Stimulated activated CD4-positive, alpha-beta T cell treated with anti-CD3 and anti-CD28 coated beads, Interleukin-4, amount 100 ng/mL, for 1 hour (primary cell): ENCODE data around the gene FCMR.

Source experiments
- DNase-seq: peaks from one replicate; pipeline ENCODE4 v3.0.0-alpha.2; 2020

The FCMR gene

GRCh38 chr1:206922524-206922923, 783 bp upstream of the FCMR start:
- DNase-seq, result no peak

DNA sequence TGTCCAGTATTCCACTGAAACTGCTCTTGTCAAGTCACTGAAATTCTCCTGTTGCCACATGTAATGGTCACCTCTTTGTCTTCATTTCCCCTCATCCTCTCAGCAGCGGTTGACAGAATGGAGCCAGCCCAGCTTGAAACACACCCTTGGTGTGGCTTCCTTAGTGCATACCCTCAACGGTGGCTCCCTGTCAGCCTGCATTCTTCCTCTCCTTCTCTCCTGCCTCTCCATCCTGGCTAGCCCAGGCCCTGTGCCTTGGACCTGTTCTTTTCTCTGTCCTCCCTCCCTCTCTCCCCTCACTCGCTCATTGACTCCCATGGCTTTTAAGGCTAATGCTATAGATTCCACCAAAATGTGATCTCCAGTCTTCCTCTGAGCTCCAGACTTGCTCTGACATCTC, 3.7 kb downstream of the FCMR start:
- no peak for DNase-seq

- no peak for DNase-seq
These were observed 5.6 kb downstream of the FCMR start for GRCh38 chr1:206916000-206916709.

GRCh38 chr1:206915030-206915735, 6.6 kb downstream of the FCMR start:
- no peak for DNase-seq

DNA sequence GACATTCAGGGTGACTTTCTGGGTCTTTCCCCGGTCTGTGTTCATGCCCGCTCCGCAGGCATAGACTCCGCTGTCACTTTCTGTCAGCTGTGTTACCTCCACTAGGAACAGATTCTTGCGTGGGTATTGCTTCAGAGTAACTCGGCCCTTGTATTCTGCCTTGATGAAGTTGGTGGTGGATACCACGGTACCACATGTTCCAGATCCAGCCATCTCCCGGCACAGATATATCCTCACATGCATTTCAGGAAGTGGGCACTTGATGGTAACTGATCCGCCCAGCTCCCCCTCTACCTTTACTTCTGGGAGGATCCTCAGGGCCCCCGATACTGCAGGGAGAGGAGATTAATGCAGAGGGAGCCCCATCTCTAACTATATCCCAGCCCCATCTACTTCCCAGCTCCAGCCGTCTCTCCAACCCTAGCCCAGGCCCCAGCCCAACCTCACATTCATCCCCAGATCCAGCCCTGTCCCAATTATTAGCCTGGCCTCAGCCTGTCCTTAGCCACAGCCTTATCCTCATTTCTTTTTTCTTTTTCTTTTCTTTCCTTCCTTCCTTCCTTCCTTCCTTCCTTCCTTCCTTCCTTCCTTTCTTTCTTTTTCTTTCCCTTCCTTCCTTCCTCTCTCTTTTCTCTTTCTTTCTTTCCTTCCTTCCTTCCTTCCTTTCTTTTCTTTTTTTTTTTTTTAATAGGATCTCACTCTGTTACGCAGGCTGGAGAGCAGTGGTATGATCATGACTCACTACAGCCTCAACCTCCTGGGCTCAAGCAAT, 7.8 kb downstream of the FCMR start:
- no peak for DNase-seq

GRCh38 chr1:206912445-206913095, 9.2 kb downstream of the FCMR start:
- peak; percentile 47 for DNase-seq

DNA sequence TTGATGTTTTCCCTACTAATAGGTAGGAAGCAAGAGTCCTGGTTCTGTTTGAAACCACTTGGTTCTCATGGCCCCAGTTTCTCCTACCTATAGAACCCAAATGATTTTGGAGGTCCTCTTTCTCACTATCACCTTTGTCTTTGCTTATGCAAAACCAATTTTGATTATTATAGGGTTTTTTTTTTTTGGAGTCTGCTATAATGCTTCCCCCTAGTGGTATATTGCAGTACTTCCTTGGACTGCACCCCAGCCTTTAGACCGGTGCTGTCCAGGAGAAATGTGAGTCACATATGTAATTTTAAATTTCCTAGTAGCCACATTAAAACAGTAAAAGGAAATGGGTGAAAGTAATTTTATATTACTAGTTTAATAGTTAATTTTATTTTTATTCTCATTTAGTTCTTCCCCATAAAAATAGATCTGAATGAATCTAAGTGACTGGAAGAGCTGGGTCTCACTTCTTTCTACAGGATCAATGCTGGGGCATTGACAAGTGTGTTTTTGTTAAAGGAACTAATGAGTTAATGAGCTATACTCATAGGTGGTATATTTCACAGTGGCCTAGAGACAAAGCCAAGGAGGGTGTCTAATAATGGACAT, 10.6 kb downstream of the FCMR start:
- DNase-seq, result no peak

DNA sequence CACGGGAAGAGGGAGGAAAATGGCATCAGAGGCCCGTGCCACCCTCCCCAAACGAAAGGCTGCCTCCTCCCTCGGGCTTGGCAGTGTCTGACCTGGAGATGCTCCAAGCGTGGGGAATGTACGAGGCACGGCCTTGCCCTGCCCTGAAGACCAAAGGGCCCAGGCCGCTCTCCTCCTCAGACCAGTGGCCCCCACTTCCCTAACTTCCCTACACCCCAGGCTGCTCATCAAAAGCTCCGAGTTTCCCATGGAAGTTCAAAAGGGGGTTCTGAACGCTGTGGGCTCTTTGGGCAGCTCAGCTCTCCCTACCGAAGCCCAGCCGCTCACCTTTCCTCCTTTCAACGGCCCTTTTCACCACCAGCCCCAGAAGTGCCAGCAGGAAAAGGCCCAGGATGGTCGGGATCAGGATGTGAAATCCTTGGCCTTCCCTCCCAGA, 11.8 kb downstream of the FCMR start:
- no peak for DNase-seq

DNA sequence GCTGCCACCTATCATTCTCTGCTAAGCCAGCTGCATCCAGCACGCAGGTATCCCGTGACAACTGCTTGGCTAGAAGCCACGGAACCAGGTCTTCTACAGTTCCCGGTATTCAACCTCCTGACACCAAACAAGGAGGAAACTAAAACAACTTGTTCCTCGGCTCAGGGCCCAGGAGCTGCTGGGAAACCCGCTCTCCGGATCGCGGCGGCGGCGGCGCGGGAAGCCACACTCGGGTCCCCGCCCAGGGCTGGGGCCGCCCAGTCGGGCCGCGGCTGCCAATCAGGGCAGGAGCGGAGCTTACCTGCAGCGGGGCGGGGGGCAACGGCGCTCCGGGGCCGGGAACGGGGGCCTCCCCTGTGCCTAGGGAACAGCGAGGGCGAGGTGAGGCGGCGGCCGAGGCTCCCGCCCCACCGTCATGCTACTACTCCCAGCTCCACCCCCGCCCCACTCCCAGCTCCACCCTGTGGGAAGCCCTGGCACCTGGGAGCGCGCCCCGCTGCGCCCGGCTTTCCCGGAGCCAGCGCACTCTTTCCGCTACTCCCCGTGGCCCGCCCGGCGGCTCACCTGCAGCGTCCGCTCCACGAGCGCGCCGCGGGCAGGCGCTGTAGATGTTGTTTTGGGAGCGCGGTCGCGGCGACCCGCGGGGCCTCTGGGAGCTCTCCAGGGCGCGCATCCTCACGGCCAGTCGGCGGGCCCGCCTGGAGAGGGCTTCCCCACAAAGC, 12.4 kb downstream of the FCMR start:
- DNase-seq, result peak; percentile 61

GRCh38 chr1:206908038-206908437, 13.7 kb downstream of the FCMR start:
- no peak for DNase-seq

DNA sequence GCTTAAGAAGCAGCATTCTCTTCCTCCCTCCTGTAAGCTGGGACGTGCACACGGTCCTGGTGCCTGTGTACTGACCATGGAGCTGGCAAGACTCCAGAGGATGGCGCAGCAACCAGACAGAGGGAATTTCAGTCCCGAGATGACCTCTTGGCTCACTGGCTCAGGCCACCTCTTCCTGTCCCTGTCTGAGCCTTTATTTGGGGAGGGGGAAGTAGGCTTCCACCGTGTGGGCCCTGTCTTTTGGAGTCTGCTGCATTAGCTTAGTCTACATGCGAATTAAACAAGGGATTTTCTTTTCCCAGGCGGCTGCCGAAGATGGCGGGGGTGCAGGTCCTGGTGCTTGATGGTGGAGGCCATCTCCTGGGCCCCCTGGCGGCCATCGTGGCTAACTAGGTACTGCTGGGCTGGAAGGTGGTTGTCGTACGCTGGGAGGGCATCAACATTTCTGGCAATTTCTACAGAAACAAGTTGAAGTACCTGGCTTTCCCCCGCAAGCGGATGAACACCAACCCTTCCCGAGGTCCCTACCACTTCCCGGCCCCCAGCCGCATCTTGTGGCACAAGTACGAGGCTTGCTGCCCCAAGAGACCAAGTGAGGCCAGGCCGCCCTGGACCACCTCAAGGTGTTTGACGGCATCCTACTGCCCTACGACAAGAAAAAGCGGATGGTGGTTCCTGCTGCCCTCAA, 14.3 kb downstream of the FCMR start:
- DNase-seq, result no peak

DNA sequence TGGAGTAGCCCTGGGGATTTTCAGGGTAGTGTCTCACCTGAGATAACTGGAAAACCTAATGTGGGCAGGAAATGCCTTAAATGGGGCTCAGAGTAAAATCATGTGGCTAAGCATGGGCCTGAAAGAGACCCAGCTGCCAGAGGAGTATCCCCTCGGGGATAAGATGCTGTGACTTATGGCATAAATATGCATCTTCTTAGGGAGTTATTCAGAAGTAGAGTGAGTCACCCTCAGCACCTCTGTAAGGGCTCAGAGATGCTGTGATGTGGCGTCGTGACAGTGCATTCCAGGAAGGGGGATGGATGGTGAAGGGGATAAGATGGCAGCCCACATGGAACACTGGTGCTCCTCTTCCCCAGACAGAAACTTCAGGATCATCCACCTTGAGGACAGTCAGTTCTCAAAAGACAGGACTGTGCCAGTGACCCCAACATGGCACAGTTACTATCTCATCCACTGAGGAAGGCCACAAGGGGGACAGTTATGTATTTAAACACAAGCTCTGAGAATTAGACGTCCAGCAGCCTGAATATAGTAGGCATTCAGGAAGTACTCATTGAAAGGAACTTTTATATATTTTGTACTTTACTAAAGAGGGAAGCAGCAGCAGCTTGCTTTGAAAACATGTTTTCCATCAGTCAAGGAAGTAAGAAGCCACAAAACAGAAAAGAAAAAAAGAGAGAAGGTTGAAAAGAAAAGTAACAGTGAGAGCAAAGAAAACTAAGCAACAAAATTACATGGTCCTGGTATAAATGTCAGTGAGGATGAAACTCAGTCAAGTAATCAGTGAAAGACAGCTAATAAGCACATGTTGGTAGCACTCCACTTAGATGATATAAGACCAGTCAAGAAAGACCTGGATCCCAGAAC, 16.2 kb downstream of the FCMR start:
- peak; percentile 50 for DNase-seq

GRCh38 chr1:206904423-206905142, 17.2 kb downstream of the FCMR start:
- no peak for DNase-seq

GRCh38 chr1:206903687-206904086, 18.1 kb downstream of the FCMR start:
- DNase-seq, result no peak

GRCh38 chr1:206902702-206903101, 19.0 kb downstream of the FCMR start:
- no peak for DNase-seq

DNA sequence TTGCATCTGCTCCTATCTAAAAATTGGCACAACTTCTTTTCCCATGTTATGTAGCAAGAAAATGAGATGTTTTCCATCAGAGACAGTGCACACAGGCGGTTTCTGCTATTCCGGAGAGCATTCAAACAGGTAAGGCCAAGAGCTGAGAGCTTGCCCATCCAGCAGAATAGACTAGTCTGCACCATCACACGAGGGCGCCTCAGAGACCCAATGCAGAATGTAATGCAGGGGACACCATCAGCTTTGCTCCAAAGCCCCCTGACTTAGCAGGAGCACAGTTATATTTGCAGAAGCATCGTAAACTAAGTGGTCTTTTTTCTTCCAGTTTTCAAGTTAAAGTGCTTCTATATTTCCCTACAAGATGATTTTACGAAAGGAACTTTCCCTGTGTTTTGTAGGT, 19.8 kb downstream of the FCMR start:
- DNase-seq, result no peak

GRCh38 chr1:206900149-206900548, 21.6 kb downstream of the FCMR start:
- DNase-seq, result no peak

GRCh38 chr1:206899717-206900116, 22.0 kb downstream of the FCMR start:
- DNase-seq, result no peak

DNA sequence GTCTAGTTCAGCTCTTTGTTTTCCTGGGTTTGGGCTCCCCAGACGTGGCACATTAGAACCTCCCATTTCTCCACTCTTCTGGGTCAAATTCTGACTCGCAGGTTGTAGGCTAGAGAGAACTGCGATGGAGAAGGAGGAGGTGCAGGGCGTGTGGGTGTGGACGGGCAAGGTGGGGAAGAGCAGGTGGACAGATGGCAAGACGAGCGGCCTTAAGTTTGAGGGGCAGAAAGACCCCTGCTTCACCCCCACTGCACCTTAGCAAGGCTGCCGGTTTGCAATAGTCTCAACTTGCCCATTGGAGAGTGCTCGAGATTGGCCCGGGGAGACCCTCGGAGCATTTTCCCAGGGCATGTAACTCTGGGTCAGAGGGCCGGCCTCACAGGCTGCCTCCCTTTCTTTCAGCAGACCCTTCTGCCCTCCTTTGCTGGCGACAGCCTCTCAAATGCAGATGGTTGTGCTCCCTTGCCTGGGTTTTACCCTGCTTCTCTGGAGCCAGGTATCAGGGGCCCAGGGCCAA, 22.8 kb downstream of the FCMR start:
- no peak for DNase-seq
